DND-41 (cell line): ENCODE results near the gene NEUROD6.

Experiments used
- ATAC-seq: fragments of 200-7000 bp; cut with Tn5 transposase; 3 replicates; pipeline ENCODE4 v1.9.1; 2021; ENCODE audit warnings: low read depth; ENCODE audit not compliant: insufficient read depth
- DNase-seq: peaks from one replicate; pipeline ENCODE4 v3.0.0-alpha.2; 2020
- H2AFZ ChIP-seq: 2 replicates; pipeline ENCODE4 v1.6.0; 2012; ENCODE audit warnings: low read depth, low read length
- H3K27ac ChIP-seq: 2 replicates; pipeline ENCODE4 v1.5.1; 2012; ENCODE audit warnings: low read length, inconsistent platforms
- H3K27me3 ChIP-seq: fragments of 200-600 bp; sonication (generic); 2 replicates; pipeline ENCODE4 v1.6.0; 2012; ENCODE audit warnings: low read length, mild to moderate bottlenecking, inconsistent platforms; ENCODE audit not compliant: insufficient read depth, poor library complexity
- H3K36me3 ChIP-seq: 2 replicates; pipeline ENCODE4 v1.5.1; 2012; ENCODE audit warnings: low read length, inconsistent platforms; ENCODE audit not compliant: insufficient read depth
- H3K4me1 ChIP-seq: 2 replicates; pipeline ENCODE4 v1.5.1; 2012; ENCODE audit warnings: mild to moderate bottlenecking, low read length; ENCODE audit not compliant: insufficient read depth
- H3K4me2 ChIP-seq: 2 replicates; pipeline ENCODE4 v1.6.0; 2012; ENCODE audit warnings: mild to moderate bottlenecking, moderate library complexity, low read length, inconsistent platforms; ENCODE audit not compliant: insufficient read depth
- H3K4me3 ChIP-seq, 2 experiments: fragments of 200-600 bp in 1 of 2; shearing (Covaris generic) in 1 of 2; 2 replicates each; pipeline ENCODE4 v1.5.1; 2012 to 2016; ENCODE audit warnings: inconsistent platforms in 2 of 2, low read length in 2 of 2, mild to moderate bottlenecking in 2 of 2, low read depth in 1 of 2, moderate library complexity in 1 of 2
- H3K79me2 ChIP-seq: 2 replicates; pipeline ENCODE4 v1.6.0; 2012; ENCODE audit warnings: low read length, inconsistent platforms; ENCODE audit not compliant: insufficient read depth
- H3K9ac ChIP-seq: 2 replicates; pipeline ENCODE4 v1.6.0; 2012; ENCODE audit warnings: low read depth, mild to moderate bottlenecking, inconsistent platforms, low read length, moderate library complexity
- H3K9me3 ChIP-seq: 2 replicates; pipeline ENCODE4 v1.5.1; 2012; ENCODE audit warnings: low read length, moderate library complexity, mild to moderate bottlenecking, inconsistent platforms; ENCODE audit not compliant: insufficient read depth, severe bottlenecking
- H4K20me1 ChIP-seq: 2 replicates; pipeline ENCODE4 v1.6.0; 2012; ENCODE audit warnings: low read length; ENCODE audit not compliant: insufficient read depth
- EZH2 ChIP-seq: IDR thresholded peaks from 3 replicates; pipeline ENCODE4 v1.6.1; 2012; ENCODE audit warnings: borderline replicate concordance, low read depth, mild to moderate bottlenecking, moderate library complexity, low read length, inconsistent platforms; ENCODE audit not compliant: severe bottlenecking
- TF ChIP-seq, protein P1 (sequence below): IDR thresholded peaks from 2 replicates; pipeline ENCODE4 v1.5.1; 2012; ENCODE audit warnings: borderline replicate concordance, low read length, moderate library complexity, mild to moderate bottlenecking; ENCODE audit not compliant: poor library complexity, severe bottlenecking; ENCODE audit errors: extremely low read depth

The NEUROD6 gene

DNA sequence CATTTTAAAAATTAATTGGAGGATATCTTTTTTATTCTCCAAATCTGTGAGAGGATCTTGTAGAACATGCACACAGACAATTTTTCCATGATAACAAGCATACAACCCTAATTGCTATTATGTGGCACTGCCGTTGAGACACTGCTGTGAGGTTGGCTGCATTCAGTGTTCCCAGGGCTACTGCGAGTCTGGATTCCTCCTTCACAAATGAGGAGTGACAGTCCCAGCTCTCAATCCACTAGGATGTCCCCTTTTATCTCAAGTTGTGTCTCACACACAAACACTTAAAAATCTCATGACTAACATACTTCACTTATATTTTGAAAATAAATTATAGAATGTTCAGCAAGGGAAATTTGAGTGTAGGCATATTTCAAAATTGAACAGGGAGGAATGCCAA is 14.1 kb downstream of the NEUROD6 start:
- Histone ChIP-seq H3K9ac (no peak overlapping the region), H3K4me1 (no peaks in the 10 kb centered on the region), H3K36me3 (no peaks in the 10 kb centered on the region), H3K4me3 (no peak overlapping the region), H4K20me1 (no peaks in the 10 kb centered on the region), H3K9me3 (no peaks in the 10 kb centered on the region), H3K4me2 (no peak overlapping the region), H3K27me3 (no peaks in the 10 kb centered on the region), H2AFZ (no peak overlapping the region), H3K27ac (no peak overlapping the region), H3K79me2 (no peaks in the 10 kb centered on the region)
- DNase-seq: no peak
- no peak for ATAC-seq
- TF ChIP-seq, protein P1, sequence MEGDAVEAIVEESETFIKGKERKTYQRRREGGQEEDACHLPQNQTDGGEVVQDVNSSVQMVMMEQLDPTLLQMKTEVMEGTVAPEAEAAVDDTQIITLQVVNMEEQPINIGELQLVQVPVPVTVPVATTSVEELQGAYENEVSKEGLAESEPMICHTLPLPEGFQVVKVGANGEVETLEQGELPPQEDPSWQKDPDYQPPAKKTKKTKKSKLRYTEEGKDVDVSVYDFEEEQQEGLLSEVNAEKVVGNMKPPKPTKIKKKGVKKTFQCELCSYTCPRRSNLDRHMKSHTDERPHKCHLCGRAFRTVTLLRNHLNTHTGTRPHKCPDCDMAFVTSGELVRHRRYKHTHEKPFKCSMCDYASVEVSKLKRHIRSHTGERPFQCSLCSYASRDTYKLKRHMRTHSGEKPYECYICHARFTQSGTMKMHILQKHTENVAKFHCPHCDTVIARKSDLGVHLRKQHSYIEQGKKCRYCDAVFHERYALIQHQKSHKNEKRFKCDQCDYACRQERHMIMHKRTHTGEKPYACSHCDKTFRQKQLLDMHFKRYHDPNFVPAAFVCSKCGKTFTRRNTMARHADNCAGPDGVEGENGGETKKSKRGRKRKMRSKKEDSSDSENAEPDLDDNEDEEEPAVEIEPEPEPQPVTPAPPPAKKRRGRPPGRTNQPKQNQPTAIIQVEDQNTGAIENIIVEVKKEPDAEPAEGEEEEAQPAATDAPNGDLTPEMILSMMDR: no peak
- TF ChIP-seq EZH2: no peak

DNA sequence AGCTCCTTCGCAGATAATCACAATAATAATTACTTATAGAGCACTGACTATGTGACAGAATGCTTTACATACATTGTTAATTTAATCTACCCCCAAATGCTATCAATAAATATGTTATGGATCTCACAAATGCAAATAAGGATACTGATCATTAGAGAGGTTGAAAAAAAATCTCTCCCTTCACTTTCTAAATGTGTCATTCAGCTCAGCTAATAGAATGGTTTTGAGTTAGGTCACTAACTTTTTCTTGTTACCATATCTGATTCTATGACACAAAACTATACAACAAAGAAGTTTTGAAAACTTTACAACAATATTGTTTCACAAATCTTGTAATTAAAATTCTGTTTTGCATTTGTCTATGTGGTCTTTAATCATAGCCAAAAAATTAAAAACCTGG is 17.4 kb downstream of the NEUROD6 start:
- no peak overlapping the region for H3K9ac ChIP-seq

DNA sequence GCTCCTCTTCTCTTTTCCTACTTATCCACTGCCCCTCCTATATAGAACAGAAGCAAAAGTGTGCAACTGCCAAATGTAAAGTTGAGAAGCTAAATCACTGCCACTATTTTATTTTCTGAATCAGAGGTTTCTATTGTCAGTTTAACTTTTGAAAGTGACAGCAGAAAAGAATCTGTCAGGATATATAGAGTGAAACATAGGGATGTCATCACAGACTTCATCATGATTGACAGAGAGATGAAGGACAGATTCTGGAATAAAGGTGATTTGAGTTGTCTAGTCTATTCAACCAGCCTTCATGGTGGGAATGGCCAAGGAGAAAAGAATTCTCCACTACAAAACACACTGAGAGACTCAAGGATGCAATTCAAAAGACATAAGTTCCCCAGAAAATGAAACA is 19.9 kb downstream of the NEUROD6 start:
- H3K9me3 ChIP-seq: no peaks in the 10 kb centered on the region
- no peak overlapping the region for H2AFZ ChIP-seq
- H3K4me3 ChIP-seq: no peak overlapping the region
- H3K27me3 ChIP-seq: no peaks in the 10 kb centered on the region
- ATAC-seq (no peak), DNase-seq (no peak)
- H3K79me2 ChIP-seq: no peaks in the 10 kb centered on the region
- H3K4me2 ChIP-seq: no peak overlapping the region
- TF ChIP-seq, protein P1: no peak
- TF ChIP-seq EZH2: no peak
- H3K9ac ChIP-seq: no peak overlapping the region
- no peaks in the 10 kb centered on the region for H4K20me1 ChIP-seq
- no peak overlapping the region for H3K27ac ChIP-seq
- no peaks in the 10 kb centered on the region for H3K4me1 ChIP-seq
- H3K36me3 ChIP-seq: no peaks in the 10 kb centered on the region

More for the DNA sequence above, 17.4 kb downstream of the NEUROD6 start:
- Histone ChIP-seq H3K4me2 (no peak overlapping the region), H4K20me1 (no peaks in the 10 kb centered on the region), H3K36me3 (no peaks in the 10 kb centered on the region), H3K79me2 (no peaks in the 10 kb centered on the region), H3K27me3 (no peaks in the 10 kb centered on the region), H3K27ac (no peak overlapping the region), H3K4me1 (no peaks in the 10 kb centered on the region), H2AFZ (no peak overlapping the region), H3K9me3 (no peaks in the 10 kb centered on the region), H3K4me3 (no peak overlapping the region)
- TF ChIP-seq, protein P1: no peak
- TF ChIP-seq EZH2: no peak
- no peak for DNase-seq
- ATAC-seq: no peak

DNA sequence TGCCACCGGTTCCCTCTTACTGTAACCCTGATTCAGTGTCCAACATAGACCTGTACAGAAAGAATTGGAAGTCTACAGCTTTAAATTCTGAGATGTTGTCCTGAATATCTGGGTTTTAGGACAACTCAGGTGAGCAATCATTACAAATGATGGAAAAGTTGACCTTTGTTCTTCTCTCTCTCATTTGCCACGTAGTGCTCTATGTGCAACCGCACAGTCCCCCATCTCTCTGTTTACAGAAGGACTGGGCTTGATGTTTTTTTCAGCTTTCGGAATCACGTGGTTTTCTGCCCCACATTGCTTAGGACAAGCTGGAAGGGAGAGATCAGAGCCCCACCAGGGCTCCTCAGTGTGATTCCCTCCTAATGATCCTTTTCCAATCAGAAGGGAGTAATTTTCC is 22.2 kb downstream of the NEUROD6 start:
- no peak for DNase-seq
- H3K4me1 ChIP-seq: no peaks in the 10 kb centered on the region
- TF ChIP-seq EZH2: no peak
- TF ChIP-seq, protein P1: no peak
- no peaks in the 10 kb centered on the region for H3K9me3 ChIP-seq
- no peak overlapping the region for H3K27ac ChIP-seq
- no peak for ATAC-seq
- H3K27me3 ChIP-seq: peaks cover 2% of the 10 kb centered on the region
- H3K9ac ChIP-seq: no peak overlapping the region
- H3K79me2 ChIP-seq: no peaks in the 10 kb centered on the region
- no peak overlapping the region for H3K4me2 ChIP-seq
- H2AFZ ChIP-seq: no peak overlapping the region
- no peaks in the 10 kb centered on the region for H3K36me3 ChIP-seq
- no peaks in the 10 kb centered on the region for H4K20me1 ChIP-seq
- no peak overlapping the region for H3K4me3 ChIP-seq
